OCI-LY3 (cell line): ENCODE results near the gene HMCN1.

Source experiments
- H2AFZ ChIP-seq: fragments of 200-600, 300-600 bp; shearing (Covaris generic); 2 replicates; pipeline ENCODE4 v1.6.0; 2014; ENCODE audit warnings: antibody characterized with exemption, low read depth, low read length
- H3K27ac ChIP-seq: fragments of 200-600, 300-600 bp; sonication (generic); 2 replicates; pipeline ENCODE4 v1.5.1; 2014; ENCODE audit warnings: mild to moderate bottlenecking, low read length, moderate library complexity, mixed read lengths
- H3K27me3 ChIP-seq: fragments of 200-600, 300-600 bp; sonication (generic); 2 replicates; pipeline ENCODE4 v1.6.1; 2014; ENCODE audit warnings: low read depth, low read length, mixed read lengths
- H3K36me3 ChIP-seq: fragments of 200-600, 300-600 bp; sonication (generic); replicated peaks from 2 replicates; pipeline ENCODE3; 2014; ENCODE audit warnings: low read depth, low read length, mixed read lengths
- H3K4me1 ChIP-seq: fragments of 300-600, 200-600 bp; sonication (generic); 2 replicates; pipeline ENCODE4 v1.6.1; 2014; ENCODE audit warnings: low read length, mixed read lengths
- H3K4me2 ChIP-seq: fragments of 200-600, 300-600 bp; sonication (generic); 2 replicates; pipeline ENCODE4 v1.6.1; 2014; ENCODE audit warnings: low read length, mixed read lengths
- H3K4me3 ChIP-seq: fragments of 300-600, 200-600 bp; sonication (generic); 2 replicates; pipeline ENCODE4 v1.5.1; 2014; ENCODE audit warnings: antibody characterized with exemption, mild to moderate bottlenecking, low read length, moderate library complexity
- H3K79me2 ChIP-seq: fragments of 300-600, 200-600 bp; shearing (Covaris generic); 2 replicates; pipeline ENCODE4 v1.6.1; 2014; ENCODE audit warnings: mild to moderate bottlenecking, low read length, mixed read lengths
- H3K9ac ChIP-seq: fragments of 300-600, 200-600 bp; shearing (Covaris generic); 2 replicates; pipeline ENCODE4 v1.6.0; 2014; ENCODE audit warnings: mild to moderate bottlenecking, low read length, moderate library complexity
- H3K9me3 ChIP-seq: fragments of 200-600, 300-600 bp; shearing (Covaris generic); 2 replicates; pipeline ENCODE4 v1.6.1; 2014; ENCODE audit warnings: low read length, mixed read lengths; ENCODE audit not compliant: insufficient read depth
- H4K20me1 ChIP-seq: fragments of 200-600, 300-600 bp; sonication (generic); 2 replicates; pipeline ENCODE4 v1.6.1; 2016; ENCODE audit warnings: low read length, mixed read lengths; ENCODE audit not compliant: insufficient read depth
- EZH2phosphoT487 ChIP-seq: fragments of 200-600 bp; shearing (Covaris generic); IDR thresholded peaks from 2 replicates; pipeline ENCODE4 v1.6.1; 2018; ENCODE audit warnings: antibody characterized with exemption, mixed run types, low read depth
- TF ChIP-seq, protein P1 (sequence below): fragments of 200-600, 300-600 bp; sonication (generic); IDR thresholded peaks from 2 replicates; pipeline ENCODE4 v1.5.1; 2014; ENCODE audit warnings: antibody characterized with exemption, low read length, low read depth

Gene HMCN1

DNA sequence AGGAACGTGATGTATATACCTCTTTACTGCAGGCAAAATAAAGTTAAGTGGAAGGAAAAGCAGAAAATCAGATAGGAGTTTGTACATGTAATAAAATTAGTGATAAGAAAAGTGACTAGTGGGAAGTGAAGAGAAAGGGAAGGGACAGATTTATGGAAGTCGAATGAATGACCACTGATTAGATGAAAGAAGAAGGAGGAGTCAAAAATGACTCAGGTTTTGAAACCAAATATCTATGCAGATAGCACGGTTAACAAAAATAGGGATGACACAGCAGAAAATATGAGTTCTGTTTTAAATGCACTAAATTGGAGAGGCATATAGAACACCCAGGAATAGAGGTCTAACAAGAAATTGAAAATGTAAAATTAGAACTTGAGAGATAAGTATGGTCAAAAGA, 128.0 kb downstream of the HMCN1 start:
- no peak overlapping the region for H3K4me3 ChIP-seq
- no peak overlapping the region for H3K27ac ChIP-seq
- peaks cover 4% of the 10 kb centered on the region; the same call in 1 of the 2 replicates for H3K27me3 ChIP-seq
- H2AFZ ChIP-seq = no peak overlapping the region
- no peaks in the 10 kb centered on the region for H3K9me3 ChIP-seq
- TF ChIP-seq, protein P1, sequence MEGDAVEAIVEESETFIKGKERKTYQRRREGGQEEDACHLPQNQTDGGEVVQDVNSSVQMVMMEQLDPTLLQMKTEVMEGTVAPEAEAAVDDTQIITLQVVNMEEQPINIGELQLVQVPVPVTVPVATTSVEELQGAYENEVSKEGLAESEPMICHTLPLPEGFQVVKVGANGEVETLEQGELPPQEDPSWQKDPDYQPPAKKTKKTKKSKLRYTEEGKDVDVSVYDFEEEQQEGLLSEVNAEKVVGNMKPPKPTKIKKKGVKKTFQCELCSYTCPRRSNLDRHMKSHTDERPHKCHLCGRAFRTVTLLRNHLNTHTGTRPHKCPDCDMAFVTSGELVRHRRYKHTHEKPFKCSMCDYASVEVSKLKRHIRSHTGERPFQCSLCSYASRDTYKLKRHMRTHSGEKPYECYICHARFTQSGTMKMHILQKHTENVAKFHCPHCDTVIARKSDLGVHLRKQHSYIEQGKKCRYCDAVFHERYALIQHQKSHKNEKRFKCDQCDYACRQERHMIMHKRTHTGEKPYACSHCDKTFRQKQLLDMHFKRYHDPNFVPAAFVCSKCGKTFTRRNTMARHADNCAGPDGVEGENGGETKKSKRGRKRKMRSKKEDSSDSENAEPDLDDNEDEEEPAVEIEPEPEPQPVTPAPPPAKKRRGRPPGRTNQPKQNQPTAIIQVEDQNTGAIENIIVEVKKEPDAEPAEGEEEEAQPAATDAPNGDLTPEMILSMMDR = no peak
- no peak for TF ChIP-seq EZH2phosphoT487
- no peaks in the 10 kb centered on the region for H3K79me2 ChIP-seq
- no peaks in the 10 kb centered on the region for H3K36me3 ChIP-seq
- no peaks in the 10 kb centered on the region for H4K20me1 ChIP-seq
- no peaks in the 10 kb centered on the region for H3K4me1 ChIP-seq
- H3K4me2 ChIP-seq = no peak overlapping the region
- H3K9ac ChIP-seq = no peak overlapping the region

DNA sequence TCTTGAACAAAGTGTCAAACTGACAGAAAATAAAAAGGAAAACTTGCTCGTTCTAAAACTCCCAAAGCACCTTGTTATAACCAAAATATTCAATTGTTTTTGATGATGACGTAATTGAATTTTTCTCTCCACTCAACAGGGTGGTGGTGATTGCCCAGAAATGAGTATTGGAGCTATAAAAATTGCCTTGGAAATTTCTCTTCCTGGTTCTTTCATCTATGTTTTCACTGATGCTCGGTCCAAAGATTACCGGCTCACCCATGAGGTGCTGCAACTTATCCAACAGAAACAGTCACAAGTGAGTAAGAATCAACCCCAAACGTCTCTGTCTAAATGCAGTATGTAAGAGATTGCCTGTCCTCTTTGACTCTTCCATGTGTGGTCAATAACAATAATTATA, 130.1 kb downstream of the HMCN1 start:
- H2AFZ ChIP-seq = no peak overlapping the region
- H3K4me1 ChIP-seq = no peaks in the 10 kb centered on the region
- no peaks in the 10 kb centered on the region for H3K36me3 ChIP-seq
- no peak overlapping the region for H3K4me2 ChIP-seq
- no peak overlapping the region for H3K27ac ChIP-seq
- no peaks in the 10 kb centered on the region for H3K79me2 ChIP-seq
- no peaks in the 10 kb centered on the region for H3K9me3 ChIP-seq
- no peak for TF ChIP-seq EZH2phosphoT487
- TF ChIP-seq, protein P1 = no peak
- H3K27me3 ChIP-seq = no peaks in the 10 kb centered on the region; the same call in 1 of the 2 replicates
- H4K20me1 ChIP-seq = no peaks in the 10 kb centered on the region
- H3K9ac ChIP-seq = no peak overlapping the region
- H3K4me3 ChIP-seq = no peak overlapping the region

- Histone ChIP-seq H3K27ac (no peak overlapping the region), H3K79me2 (no peaks in the 10 kb centered on the region), H3K4me2 (no peak overlapping the region), H4K20me1 (no peaks in the 10 kb centered on the region), H3K9me3 (no peaks in the 10 kb centered on the region), H3K36me3 (no peaks in the 10 kb centered on the region), H2AFZ (no peak overlapping the region), H3K4me1 (no peaks in the 10 kb centered on the region), H3K9ac (no peak overlapping the region), H3K4me3 (no peak overlapping the region), H3K27me3 (no peaks in the 10 kb centered on the region; the same call in 1 of the 2 replicates)
- TF ChIP-seq, protein P1 = no peak
- no peak for TF ChIP-seq EZH2phosphoT487
These were observed 130.8 kb downstream of the HMCN1 start for GRCh38 chr1:185864889-185865517.

GRCh38 chr1:185869590-185869989, 135.4 kb downstream of the HMCN1 start:
- H3K36me3 ChIP-seq = no peaks in the 10 kb centered on the region
- H3K4me1 ChIP-seq = no peaks in the 10 kb centered on the region
- H3K27ac ChIP-seq = no peak overlapping the region
- TF ChIP-seq EZH2phosphoT487 = no peak
- no peaks in the 10 kb centered on the region for H4K20me1 ChIP-seq
- H3K9me3 ChIP-seq = no peaks in the 10 kb centered on the region
- H2AFZ ChIP-seq = no peak overlapping the region
- H3K4me3 ChIP-seq = no peak overlapping the region
- no peaks in the 10 kb centered on the region for H3K79me2 ChIP-seq
- no peak overlapping the region for H3K4me2 ChIP-seq
- H3K27me3 ChIP-seq = peaks cover 5% of the 10 kb centered on the region; the same call in 1 of the 2 replicates
- H3K9ac ChIP-seq = no peak overlapping the region
